ENCODE data around the gene ANGPTL2. TPM values are rescaled to one million over a fixed set of nuclear protein-coding genes. Genes with fewer than 3 reads are reported as not detected.

The ANGPTL2 gene
- total RNA-seq, 2 experiments from 2014 or later = not detected

DNA sequence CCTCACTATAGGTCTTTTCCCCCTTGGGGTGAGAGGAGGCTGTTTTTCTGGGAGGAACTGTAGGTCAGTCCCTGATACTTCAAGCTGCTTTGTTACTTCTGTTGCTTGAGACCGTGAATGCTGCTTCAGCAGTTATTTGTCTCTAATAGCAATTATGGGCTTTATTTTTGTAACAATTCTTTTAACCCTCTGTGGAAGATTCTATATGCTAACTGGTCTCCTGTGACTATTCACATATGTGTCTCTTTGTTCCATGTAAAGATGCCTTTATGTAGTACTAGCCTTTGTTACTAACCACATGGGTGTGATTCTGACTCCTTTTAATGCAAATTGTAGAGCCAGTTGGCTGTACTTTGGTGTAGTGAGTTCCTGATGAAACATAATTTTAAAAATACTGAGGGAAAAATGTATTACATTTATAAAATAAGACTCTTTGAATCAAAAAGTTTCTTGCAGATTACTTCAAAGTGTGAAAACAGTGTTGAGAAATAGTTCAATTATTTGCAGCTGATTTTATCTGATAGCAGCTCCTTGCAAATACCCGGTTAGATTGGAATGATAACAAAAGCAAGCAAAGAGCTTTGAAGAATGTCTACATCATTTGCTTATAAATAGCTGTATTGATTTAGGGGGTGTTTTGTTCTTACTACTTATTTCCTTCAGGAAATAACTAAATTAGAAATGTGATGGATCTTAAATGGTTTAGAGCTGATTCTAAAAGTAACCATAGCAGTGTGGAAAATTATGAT, 46.6 kb downstream of the ANGPTL2 start:
- no peak for TF ChIP-seq CTCF (conservative IDR thresholded peaks at IDR 0.05; ENCODE audit: low read length)
- no peak for TF ChIP-seq EZH2phosphoT487 (IDR thresholded peaks at IDR 0.05; ENCODE audit: borderline replicate concordance, low read depth, low read length)
- Histone ChIP-seq H3K9me3 (ENCODE audit: low read length) (no peaks in the 10 kb centered on the region), H3K27ac (ENCODE audit: low read depth, low read length, poor library complexity, severe bottlenecking) (no peak overlapping the region), H3K4me2 (ENCODE audit: low read length) (no peak overlapping the region), H3K4me1 (ENCODE audit: insufficient read depth, low read length, poor library complexity, severe bottlenecking) (no peaks in the 10 kb centered on the region), H4K20me1 (ENCODE audit: insufficient read depth, low read length) (no peaks in the 10 kb centered on the region), H3K36me3 (ENCODE audit: insufficient read depth, low read length) (no peaks in the 10 kb centered on the region), H3K4me3 (ENCODE audit: low read depth, low read length, poor library complexity, severe bottlenecking) (no peak overlapping the region), H3K9me2 (ENCODE audit: insufficient read depth, low read length) (no peaks in the 10 kb centered on the region), H3K79me2 (ENCODE audit: insufficient read depth, low read depth, low read length) (no peaks in the 10 kb centered on the region), H2AFZ (ENCODE audit: low read length) (no peak overlapping the region)
- no peak for DNase-seq (ENCODE audit: low spot score)
- intact Hi-C loops (cut with micrococcal nuclease; ENCODE audit: unreplicated experiment) = no loop called here
- ChIA-PET CTCF (ENCODE audit: unreplicated experiment) (no interaction called here), POLR2A (no interaction called here)
- no TSS peak for BruUV-seq (replicated peaks)

DNA sequence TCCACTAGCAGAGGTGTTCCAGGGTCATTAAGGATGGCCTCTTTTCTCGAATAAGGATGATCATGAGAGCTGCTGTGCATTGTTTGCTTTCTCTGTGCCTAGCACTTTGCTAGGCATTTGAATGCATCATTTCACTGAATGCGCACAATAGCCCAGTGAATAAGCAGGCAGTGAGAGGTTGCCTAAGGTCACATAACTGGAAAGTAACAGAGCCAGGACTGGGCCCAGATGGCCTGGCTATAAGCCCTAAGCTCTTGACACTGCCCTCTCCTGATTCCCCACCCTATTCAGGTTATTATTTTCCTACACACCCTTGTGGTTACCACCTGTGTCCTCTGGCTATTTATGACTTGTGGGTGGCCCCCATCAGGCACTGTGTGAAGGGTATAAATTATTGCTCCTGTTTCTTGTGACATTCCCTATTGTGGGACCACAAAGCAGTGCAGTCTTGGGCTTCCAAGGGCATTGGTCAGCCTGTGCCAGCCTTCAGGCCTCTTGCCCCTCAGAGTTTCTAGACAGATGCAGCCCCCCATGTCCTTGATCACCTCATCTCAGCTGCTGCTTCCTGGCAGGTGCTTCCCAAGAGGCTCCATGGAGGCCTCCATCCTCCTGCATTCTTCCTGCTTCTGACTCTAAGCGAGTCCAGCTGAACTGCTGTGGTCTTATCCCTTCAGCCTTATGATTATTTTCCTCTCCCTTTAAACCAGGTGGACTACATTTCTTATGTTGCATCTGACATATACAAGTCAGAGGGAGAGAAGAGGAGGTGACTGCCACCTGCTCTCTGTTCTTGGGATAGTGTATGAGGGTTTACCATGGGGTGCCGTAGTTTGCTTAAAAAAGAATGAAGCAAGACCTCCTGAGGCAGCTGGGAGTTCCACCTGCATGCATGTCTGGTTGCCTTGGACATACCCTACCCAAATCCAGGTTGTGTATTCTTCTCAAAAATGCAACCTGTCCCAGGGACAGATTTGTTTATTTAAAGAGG, 47.6 kb downstream of the ANGPTL2 start:
- Histone ChIP-seq H2AFZ (ENCODE audit: low read length) (no peak overlapping the region), H3K4me1 (ENCODE audit: insufficient read depth, low read length, poor library complexity, severe bottlenecking) (no peaks in the 10 kb centered on the region), H3K27ac (ENCODE audit: low read depth, low read length, poor library complexity, severe bottlenecking) (no peak overlapping the region), H3K9me3 (ENCODE audit: low read length) (no peaks in the 10 kb centered on the region), H4K20me1 (ENCODE audit: insufficient read depth, low read length) (no peaks in the 10 kb centered on the region), H3K9me2 (ENCODE audit: insufficient read depth, low read length) (no peaks in the 10 kb centered on the region), H3K4me3 (ENCODE audit: low read depth, low read length, poor library complexity, severe bottlenecking) (no peak overlapping the region), H3K36me3 (ENCODE audit: insufficient read depth, low read length) (no peaks in the 10 kb centered on the region), H3K4me2 (ENCODE audit: low read length) (no peak overlapping the region), H3K79me2 (ENCODE audit: insufficient read depth, low read depth, low read length) (no peaks in the 10 kb centered on the region)
- POLR2A ChIA-PET = no interaction called here
- intact Hi-C loops (cut with micrococcal nuclease; ENCODE audit: unreplicated experiment) = no loop called here
- CTCF ChIA-PET (ENCODE audit: unreplicated experiment) = no interaction called here
- TF ChIP-seq EZH2phosphoT487 (IDR thresholded peaks at IDR 0.05; ENCODE audit: borderline replicate concordance, low read depth, low read length) (no peak), CTCF (conservative IDR thresholded peaks at IDR 0.05; ENCODE audit: low read length) (no peak)
- BruUV-seq (replicated peaks) = no TSS peak
- DNase-seq (ENCODE audit: low spot score) = peak; percentile 5
